H1 (cell line): ENCODE results near the gene ATP1A1.

Experiments used
- EP300 ChIP-seq, 2 experiments: IDR thresholded peaks; 1 replicate in 1 of 2; 2 replicates in 1 of 2; pipeline ENCODE4 v1.6.1; 2011 to 2012; ENCODE audit warnings: low read depth in 2 of 2, low read length in 2 of 2, mild to moderate bottlenecking in 2 of 2, borderline replicate concordance in 1 of 2, inconsistent platforms in 1 of 2, moderate library complexity in 1 of 2
- EZH2 ChIP-seq: fragments of 200-600 bp; sonication (generic); IDR thresholded peaks from 2 replicates; pipeline ENCODE4 v1.7.1; 2012; ENCODE audit warnings: low read depth, mild to moderate bottlenecking, moderate library complexity, low read length, inconsistent platforms; ENCODE audit not compliant: severe bottlenecking
- FOSL1 ChIP-seq: IDR thresholded peaks from 2 replicates; pipeline ENCODE4 v1.6.1; 2011; ENCODE audit warnings: mild to moderate bottlenecking, low read depth, low read length, moderate library complexity; ENCODE audit not compliant: insufficient read depth
- GABPA ChIP-seq: IDR thresholded peaks from 2 replicates; pipeline ENCODE4 v1.6.1; 2011; ENCODE audit warnings: mild to moderate bottlenecking, low read length, moderate library complexity, borderline replicate concordance; ENCODE audit not compliant: insufficient read depth
- HDAC6 ChIP-seq: IDR thresholded peaks from one replicate; pipeline ENCODE4 v1.7.1; 2012; ENCODE audit warnings: low read depth, mild to moderate bottlenecking, inconsistent platforms, low read length, moderate library complexity
- POLR2A ChIP-seq, 2 experiments: IDR thresholded peaks; 1 replicate in 1 of 2; 2 replicates in 1 of 2; pipeline ENCODE4 v1.6.1; 2011; ENCODE audit warnings: low read depth in 2 of 2, low read length in 2 of 2, mild to moderate bottlenecking in 2 of 2; ENCODE audit errors: control extremely low read depth in 1 of 2
- POLR2AphosphoS5 ChIP-seq: IDR thresholded peaks from 2 replicates; pipeline ENCODE4 v1.6.1; 2011; ENCODE audit warnings: low read depth, low read length
- SP1 ChIP-seq: IDR thresholded peaks from 2 replicates; pipeline ENCODE4 v1.6.1; 2011; ENCODE audit warnings: low read depth, low read length
- TAF1 ChIP-seq: IDR thresholded peaks from 2 replicates; pipeline ENCODE4 v1.6.1; 2011; ENCODE audit warnings: mild to moderate bottlenecking, low read depth, low read length
- TEAD4 ChIP-seq: IDR thresholded peaks from 2 replicates; pipeline ENCODE4 v1.6.1; 2012; ENCODE audit warnings: low read depth, low read length, inconsistent platforms, mixed read lengths
- TF ChIP-seq, protein P1 (sequence below), 3 experiments: IDR thresholded peaks; 1 replicate in 2 of 3; 2 replicates in 1 of 3; pipeline versions ENCODE4 v1.5.1 to v1.6.1; 2011; ENCODE audit warnings: low read length in 3 of 3, mild to moderate bottlenecking in 3 of 3, inconsistent platforms in 2 of 3, low read depth in 1 of 3, moderate library complexity in 1 of 3; ENCODE audit not compliant: insufficient read depth in 1 of 3; ENCODE audit errors: control extremely low read depth in 1 of 3
- TF ChIP-seq, protein P2 (sequence below): fragments of 300-600 bp; sonication (generic); IDR thresholded peaks from 2 replicates; pipeline ENCODE4 v1.7.1; 2012; ENCODE audit warnings: low read length, moderate library complexity, mild to moderate bottlenecking, inconsistent platforms; ENCODE audit not compliant: insufficient replicate concordance

DNA sequence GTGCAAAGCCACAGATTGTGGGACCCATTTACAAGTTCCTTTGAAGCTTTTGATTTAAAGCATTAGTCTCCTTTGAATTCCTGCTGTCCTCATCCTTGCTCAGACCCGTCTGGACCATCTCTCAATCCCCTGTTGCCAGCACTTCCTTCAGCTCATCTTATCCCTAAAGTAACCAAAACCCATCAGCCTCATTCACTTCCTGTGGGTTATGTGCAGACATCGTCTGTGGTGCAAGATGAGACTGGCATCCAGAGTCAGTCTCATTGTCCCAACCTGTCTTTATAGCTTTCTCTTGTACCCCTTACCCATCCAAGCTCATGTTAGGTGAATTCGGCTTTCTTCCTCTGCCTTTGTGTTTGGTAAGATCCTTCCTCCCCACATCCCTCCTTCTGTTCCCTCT lies 29.3 kb downstream of the ATP1A1 start:
- TF ChIP-seq, protein P1, sequence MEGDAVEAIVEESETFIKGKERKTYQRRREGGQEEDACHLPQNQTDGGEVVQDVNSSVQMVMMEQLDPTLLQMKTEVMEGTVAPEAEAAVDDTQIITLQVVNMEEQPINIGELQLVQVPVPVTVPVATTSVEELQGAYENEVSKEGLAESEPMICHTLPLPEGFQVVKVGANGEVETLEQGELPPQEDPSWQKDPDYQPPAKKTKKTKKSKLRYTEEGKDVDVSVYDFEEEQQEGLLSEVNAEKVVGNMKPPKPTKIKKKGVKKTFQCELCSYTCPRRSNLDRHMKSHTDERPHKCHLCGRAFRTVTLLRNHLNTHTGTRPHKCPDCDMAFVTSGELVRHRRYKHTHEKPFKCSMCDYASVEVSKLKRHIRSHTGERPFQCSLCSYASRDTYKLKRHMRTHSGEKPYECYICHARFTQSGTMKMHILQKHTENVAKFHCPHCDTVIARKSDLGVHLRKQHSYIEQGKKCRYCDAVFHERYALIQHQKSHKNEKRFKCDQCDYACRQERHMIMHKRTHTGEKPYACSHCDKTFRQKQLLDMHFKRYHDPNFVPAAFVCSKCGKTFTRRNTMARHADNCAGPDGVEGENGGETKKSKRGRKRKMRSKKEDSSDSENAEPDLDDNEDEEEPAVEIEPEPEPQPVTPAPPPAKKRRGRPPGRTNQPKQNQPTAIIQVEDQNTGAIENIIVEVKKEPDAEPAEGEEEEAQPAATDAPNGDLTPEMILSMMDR (IDR thresholded peaks at IDR 0.05; ENCODE audit: control extremely low read depth in 1 of 3, insufficient read depth in 1 of 3, low read depth in 1 of 3, low read length in 3 of 3): no peak
- TF ChIP-seq POLR2A (IDR thresholded peaks at IDR 0.05; ENCODE audit: control extremely low read depth in 1 of 2, low read depth in 2 of 2, low read length in 2 of 2) (no peak), POLR2AphosphoS5 (no peak), SP1 (no peak), EP300 (IDR thresholded peaks at IDR 0.05; ENCODE audit: borderline replicate concordance in 1 of 2, low read depth in 2 of 2, low read length in 2 of 2) (no peak), GABPA (no peak), FOSL1 (no peak), TAF1 (no peak), HDAC6 (no peak), TEAD4 (no peak), EZH2 (no peak)
- TF ChIP-seq, protein P2, sequence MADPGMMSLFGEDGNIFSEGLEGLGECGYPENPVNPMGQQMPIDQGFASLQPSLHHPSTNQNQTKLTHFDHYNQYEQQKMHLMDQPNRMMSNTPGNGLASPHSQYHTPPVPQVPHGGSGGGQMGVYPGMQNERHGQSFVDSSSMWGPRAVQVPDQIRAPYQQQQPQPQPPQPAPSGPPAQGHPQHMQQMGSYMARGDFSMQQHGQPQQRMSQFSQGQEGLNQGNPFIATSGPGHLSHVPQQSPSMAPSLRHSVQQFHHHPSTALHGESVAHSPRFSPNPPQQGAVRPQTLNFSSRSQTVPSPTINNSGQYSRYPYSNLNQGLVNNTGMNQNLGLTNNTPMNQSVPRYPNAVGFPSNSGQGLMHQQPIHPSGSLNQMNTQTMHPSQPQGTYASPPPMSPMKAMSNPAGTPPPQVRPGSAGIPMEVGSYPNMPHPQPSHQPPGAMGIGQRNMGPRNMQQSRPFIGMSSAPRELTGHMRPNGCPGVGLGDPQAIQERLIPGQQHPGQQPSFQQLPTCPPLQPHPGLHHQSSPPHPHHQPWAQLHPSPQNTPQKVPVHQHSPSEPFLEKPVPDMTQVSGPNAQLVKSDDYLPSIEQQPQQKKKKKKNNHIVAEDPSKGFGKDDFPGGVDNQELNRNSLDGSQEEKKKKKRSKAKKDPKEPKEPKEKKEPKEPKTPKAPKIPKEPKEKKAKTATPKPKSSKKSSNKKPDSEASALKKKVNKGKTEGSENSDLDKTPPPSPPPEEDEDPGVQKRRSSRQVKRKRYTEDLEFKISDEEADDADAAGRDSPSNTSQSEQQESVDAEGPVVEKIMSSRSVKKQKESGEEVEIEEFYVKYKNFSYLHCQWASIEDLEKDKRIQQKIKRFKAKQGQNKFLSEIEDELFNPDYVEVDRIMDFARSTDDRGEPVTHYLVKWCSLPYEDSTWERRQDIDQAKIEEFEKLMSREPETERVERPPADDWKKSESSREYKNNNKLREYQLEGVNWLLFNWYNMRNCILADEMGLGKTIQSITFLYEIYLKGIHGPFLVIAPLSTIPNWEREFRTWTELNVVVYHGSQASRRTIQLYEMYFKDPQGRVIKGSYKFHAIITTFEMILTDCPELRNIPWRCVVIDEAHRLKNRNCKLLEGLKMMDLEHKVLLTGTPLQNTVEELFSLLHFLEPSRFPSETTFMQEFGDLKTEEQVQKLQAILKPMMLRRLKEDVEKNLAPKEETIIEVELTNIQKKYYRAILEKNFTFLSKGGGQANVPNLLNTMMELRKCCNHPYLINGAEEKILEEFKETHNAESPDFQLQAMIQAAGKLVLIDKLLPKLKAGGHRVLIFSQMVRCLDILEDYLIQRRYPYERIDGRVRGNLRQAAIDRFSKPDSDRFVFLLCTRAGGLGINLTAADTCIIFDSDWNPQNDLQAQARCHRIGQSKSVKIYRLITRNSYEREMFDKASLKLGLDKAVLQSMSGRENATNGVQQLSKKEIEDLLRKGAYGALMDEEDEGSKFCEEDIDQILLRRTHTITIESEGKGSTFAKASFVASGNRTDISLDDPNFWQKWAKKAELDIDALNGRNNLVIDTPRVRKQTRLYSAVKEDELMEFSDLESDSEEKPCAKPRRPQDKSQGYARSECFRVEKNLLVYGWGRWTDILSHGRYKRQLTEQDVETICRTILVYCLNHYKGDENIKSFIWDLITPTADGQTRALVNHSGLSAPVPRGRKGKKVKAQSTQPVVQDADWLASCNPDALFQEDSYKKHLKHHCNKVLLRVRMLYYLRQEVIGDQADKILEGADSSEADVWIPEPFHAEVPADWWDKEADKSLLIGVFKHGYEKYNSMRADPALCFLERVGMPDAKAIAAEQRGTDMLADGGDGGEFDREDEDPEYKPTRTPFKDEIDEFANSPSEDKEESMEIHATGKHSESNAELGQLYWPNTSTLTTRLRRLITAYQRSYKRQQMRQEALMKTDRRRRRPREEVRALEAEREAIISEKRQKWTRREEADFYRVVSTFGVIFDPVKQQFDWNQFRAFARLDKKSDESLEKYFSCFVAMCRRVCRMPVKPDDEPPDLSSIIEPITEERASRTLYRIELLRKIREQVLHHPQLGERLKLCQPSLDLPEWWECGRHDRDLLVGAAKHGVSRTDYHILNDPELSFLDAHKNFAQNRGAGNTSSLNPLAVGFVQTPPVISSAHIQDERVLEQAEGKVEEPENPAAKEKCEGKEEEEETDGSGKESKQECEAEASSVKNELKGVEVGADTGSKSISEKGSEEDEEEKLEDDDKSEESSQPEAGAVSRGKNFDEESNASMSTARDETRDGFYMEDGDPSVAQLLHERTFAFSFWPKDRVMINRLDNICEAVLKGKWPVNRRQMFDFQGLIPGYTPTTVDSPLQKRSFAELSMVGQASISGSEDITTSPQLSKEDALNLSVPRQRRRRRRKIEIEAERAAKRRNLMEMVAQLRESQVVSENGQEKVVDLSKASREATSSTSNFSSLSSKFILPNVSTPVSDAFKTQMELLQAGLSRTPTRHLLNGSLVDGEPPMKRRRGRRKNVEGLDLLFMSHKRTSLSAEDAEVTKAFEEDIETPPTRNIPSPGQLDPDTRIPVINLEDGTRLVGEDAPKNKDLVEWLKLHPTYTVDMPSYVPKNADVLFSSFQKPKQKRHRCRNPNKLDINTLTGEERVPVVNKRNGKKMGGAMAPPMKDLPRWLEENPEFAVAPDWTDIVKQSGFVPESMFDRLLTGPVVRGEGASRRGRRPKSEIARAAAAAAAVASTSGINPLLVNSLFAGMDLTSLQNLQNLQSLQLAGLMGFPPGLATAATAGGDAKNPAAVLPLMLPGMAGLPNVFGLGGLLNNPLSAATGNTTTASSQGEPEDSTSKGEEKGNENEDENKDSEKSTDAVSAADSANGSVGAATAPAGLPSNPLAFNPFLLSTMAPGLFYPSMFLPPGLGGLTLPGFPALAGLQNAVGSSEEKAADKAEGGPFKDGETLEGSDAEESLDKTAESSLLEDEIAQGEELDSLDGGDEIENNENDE: no peak
